Measurements from ENCODE around the gene USHBP1. TPM values are rescaled to one million over a fixed set of nuclear protein-coding genes. Genes with fewer than 3 reads are reported as not detected.
A peak's percentile ranks its signal among the peaks of the same experiment; 100 is the strongest.
"Not testable (repeated sequence)": the region's sequence is repeated elsewhere in the genome, so short reads cannot be mapped to it uniquely, and the experiment has no call there.

The USHBP1 gene
- total RNA-seq, 4 donors from 2014 or later, result 8.9 to 24.3 (median 11.1) TPM

DNA sequence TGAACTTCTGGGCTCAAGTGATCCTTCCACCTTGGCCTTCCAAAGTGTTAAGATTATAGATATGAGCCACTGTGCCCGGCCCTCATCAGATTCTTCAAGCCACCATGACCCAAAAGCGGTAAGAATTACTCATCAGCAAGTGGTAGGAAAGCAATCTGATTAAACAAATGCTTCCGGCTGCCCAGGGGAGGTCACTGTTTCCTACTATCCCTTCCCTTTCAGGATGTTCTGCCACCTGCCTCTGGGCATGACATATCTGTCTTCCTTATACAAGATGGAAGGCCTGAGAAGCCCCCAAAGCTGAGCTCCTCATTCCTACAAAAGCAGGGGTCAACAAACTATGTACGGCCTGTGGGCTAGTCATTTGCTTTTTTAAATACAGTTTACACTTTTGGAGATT, 31.7 kb upstream of the USHBP1 start:
- Histone ChIP-seq H3K27ac (no peak overlapping the region), H3K4me3 (replicated peaks in 1 of 3) (no peak overlapping the region), H3K36me3 (peaks cover 0 to 2% of the 10 kb centered on the region in 2 donors), H3K4me1 (no peaks in the 10 kb centered on the region), H3K27me3 (no peaks in the 10 kb centered on the region), H3K9me3 (no peaks in the 10 kb centered on the region)
- DNase-seq, result no peak
- intact Hi-C loops (cut with DNase I), result no loop called here
- TF ChIP-seq POLR2A (IDR thresholded peaks at IDR 0.05) (no peak), CTCF (IDR thresholded peaks at IDR 0.05) (no peak)
- 55 to 78% methylated on average over 4 of the region's 4 CpGs for WGBS, 2 donors

DNA sequence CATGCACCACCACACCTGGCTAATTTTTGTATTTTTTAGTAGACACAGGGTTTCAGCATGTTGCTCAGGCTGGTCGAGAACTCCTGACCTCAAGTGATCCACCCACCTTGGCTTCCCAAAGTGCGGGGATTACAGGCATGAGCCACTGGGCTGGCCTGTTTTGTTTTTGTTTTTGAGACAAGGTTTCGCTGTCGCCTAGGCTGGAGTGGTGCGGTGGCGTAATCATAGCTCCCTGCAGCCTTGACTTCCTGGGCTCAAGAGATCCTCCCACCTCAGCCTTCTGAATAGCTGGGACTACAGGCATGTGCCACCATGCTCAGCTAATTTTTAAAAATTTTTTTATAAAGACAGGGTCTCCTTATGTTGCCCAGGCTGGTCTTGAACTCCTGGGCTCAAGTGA, 31.0 kb upstream of the USHBP1 start:
- H3K36me3 ChIP-seq; H3K4me3 ChIP-seq (replicated peaks in 1 of 3); H3K27me3 ChIP-seq; H3K9me3 ChIP-seq; DNase-seq; H3K27ac ChIP-seq; H3K4me1 ChIP-seq; intact Hi-C loops (cut with DNase I): not testable (repeated sequence)
- 97 to 98% methylated on average over 6 of the region's 6 CpGs for WGBS, 2 donors

DNA sequence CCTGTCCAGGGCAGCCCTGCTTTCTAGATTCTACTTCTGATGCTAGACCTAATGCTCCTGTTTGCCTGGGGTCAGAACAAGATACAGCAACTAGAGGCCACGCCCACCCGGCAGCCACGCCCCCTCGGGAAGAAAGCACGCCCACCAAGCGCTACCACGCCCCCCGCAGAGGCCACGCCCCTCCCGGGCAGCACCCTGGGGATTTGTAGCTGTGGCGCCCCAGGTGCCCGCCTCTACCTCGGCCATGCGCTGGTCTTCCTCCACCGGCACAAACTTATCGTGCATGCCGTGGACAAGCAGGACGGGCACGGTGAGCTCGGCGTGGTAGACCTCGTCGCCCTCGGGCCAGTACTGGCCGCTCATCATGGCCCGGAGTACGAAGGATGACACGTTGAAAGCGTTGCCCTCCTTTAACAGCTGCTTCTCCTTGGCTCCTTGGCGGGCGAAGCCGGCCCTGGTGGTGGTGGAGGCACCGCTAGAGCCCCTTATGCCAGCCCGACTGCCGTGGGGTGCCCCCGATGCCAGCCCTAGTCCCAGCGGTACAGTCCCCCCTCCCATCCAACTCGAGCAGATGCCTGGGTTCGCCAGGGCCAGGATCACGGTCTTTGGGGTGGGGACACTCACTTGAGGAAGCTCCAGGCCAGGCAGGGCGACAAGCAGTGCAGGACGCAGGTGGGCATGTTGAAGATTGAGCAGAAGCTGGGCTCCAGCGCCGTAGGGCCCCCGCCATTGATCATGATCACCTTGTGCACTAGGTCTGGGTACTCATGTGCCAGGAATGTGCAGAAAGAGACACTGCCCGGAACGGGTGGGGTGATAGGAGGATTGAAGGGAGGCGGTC, 29.7 kb upstream of the USHBP1 start:
- Histone ChIP-seq H3K27me3 (no peaks in the 10 kb centered on the region), H3K36me3 (no peaks in the 10 kb centered on the region), H3K9me3 (no peaks in the 10 kb centered on the region), H3K4me3 (replicated peaks in 1 of 3) (no peak overlapping the region), H3K4me1 (no peaks in the 10 kb centered on the region), H3K27ac (no peak overlapping the region)
- DNase-seq, result peak in 1 of 2 donors; percentile 8
- no peak for TF ChIP-seq POLR2A (IDR thresholded peaks at IDR 0.05)
- no peak for TF ChIP-seq CTCF (IDR thresholded peaks at IDR 0.05)
- intact Hi-C loops (cut with DNase I), result loop anchor here (5.0 kb wide), 1 partner anchor 93 kb away; no protein-coding TSS in a partner anchor
- 86 to 94% methylated on average over 14 to 27 of the region's 48 CpGs for WGBS, 2 donors

DNA sequence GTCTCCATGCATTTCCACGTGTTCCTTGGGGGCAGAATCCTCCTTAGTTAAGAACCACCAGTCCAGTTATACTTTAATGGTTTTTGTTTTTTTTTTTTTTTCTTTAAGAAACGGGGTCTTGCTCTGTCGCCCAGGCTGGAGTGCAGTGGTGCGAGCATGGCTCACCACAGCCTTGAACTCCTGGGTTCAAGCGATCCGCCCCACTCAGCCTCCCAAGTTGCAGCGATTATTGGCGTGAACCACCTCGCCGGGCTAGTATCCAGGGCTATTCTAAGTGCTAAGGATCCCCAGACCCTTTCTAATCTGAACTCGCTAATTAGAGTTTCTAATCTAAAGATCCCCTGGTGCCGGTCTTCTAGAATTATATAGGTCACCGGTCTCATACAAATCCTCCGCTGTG, 29.1 kb upstream of the USHBP1 start:
- no peak for DNase-seq
- H3K27ac ChIP-seq, result no peak overlapping the region
- H3K4me1 ChIP-seq, result no peaks in the 10 kb centered on the region
- intact Hi-C loops (cut with DNase I), result loop anchor here (5.0 kb wide), 1 partner anchor 94 kb away; no protein-coding TSS in a partner anchor
- TF ChIP-seq CTCF (IDR thresholded peaks at IDR 0.05) (no peak), POLR2A (IDR thresholded peaks at IDR 0.05) (no peak)
- H3K9me3 ChIP-seq, result no peaks in the 10 kb centered on the region
- no peak overlapping the region for H3K4me3 ChIP-seq (replicated peaks in 1 of 3)
- H3K36me3 ChIP-seq, result no peaks in the 10 kb centered on the region
- no peaks in the 10 kb centered on the region for H3K27me3 ChIP-seq
- 85 to 96% methylated on average over 14 of the region's 14 CpGs for WGBS, 2 donors

GRCh38 chr19:17292301-17293074, 27.9 kb upstream of the USHBP1 start:
- peak; percentile 41 to 54 for DNase-seq
- intact Hi-C loops (cut with DNase I), result loop anchor here (5.0 kb wide), 1 partner anchor 95 kb away; no protein-coding TSS in a partner anchor

More at GRCh38 chr19:17292301-17293074, 27.9 kb upstream of the USHBP1 start:
- Histone ChIP-seq H3K4me1 (no peaks in the 10 kb centered on the region), H3K4me3 (replicated peaks in 1 of 3) (peak overlapping the region in 1 of 3 donors; percentile 23), H3K27me3 (no peaks in the 10 kb centered on the region), H3K27ac (peak overlapping the region in 1 of 3 donors; percentile 4), H3K9me3 (no peaks in the 10 kb centered on the region), H3K36me3 (no peaks in the 10 kb centered on the region)
- WGBS, 2 donors, result 25 to 32% methylated on average over 14 to 28 of the region's 46 CpGs
- TF ChIP-seq POLR2A (IDR thresholded peaks at IDR 0.05) (no peak), CTCF (IDR thresholded peaks at IDR 0.05) (peak in 5 of 6 experiments; percentile 21 to 49 (median 38))

All from thyroid gland (tissue), 4 donors.